Memory B cell (primary cell): ENCODE measurements around the gene TRIM2.
"Not testable (repeated sequence)": the region's sequence is repeated elsewhere in the genome, so short reads cannot be mapped to it uniquely, and the experiment has no call there.

Experiments
- ATAC-seq: fragments of 150-1000 bp; cut with Tn5 transposase; 2 replicates; pipeline ENCODE4 v1.10.0; 2021; ENCODE audit warnings: low read depth, mild to moderate bottlenecking, moderate library complexity
- DNase-seq, 2 donors: peaks; one replicate each; pipeline ENCODE4 v3.0.0; 2022; ENCODE audit warnings: low spot score in 2 of 2
- H3K27ac Mint-ChIP-seq: one replicate; pipeline ENCODE4 v1.8.0; 2022; ENCODE audit warnings: mild to moderate bottlenecking, moderate library complexity, mixed read lengths
- H3K27me3 Mint-ChIP-seq: one replicate; pipeline ENCODE4 v1.8.0; 2022; ENCODE audit warnings: mixed read lengths
- H3K36me3 Mint-ChIP-seq: one replicate; pipeline ENCODE4 v1.8.0; 2022; ENCODE audit warnings: mild to moderate bottlenecking, mixed read lengths
- H3K4me1 Mint-ChIP-seq: one replicate; pipeline ENCODE4 v1.8.0; 2022; ENCODE audit warnings: mixed read lengths
- H3K4me3 Mint-ChIP-seq: one replicate; pipeline ENCODE4 v1.8.0; 2022; ENCODE audit warnings: mild to moderate bottlenecking, moderate library complexity, mixed read lengths
- H3K9me3 Mint-ChIP-seq: one replicate; pipeline ENCODE4 v1.8.0; 2022; ENCODE audit warnings: mixed read lengths

Gene TRIM2

DNA sequence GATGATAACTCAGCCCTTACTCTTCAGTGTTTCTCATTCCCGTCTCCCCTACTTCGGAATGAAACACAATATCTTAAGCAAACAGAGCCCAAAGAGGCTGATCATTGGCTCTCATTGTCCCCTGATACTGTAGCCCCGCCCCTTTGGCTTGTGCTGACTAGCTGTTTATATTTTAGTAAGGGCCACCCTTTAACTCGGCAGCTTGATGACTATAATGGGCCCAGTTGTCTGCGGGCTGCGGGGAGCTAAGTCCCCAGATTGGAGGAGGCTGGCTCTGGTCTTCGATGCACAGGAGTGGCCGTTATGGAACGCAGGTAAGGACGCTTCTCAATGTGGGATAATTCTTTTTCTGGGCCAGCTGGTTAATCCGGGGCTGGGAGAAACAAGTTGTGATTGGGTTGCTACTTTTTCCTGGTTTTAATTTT is at the start of gene TRIM2:
Gene TRIM2, plus strand, starts transcription at position 197 of the 425 bp plus-strand sequence. Its CDS starts 88 bp downstream, at position 285.
- DNase-seq (no peak), ATAC-seq (no peak)
- Mint-ChIP-seq H3K27ac (no peak within 1 kb of the TSS), H3K27me3 (peaks cover 16% of the 10 kb centered on the region), H3K4me1 (peaks cover 9% of the 10 kb centered on the region), H3K9me3 (no peaks in the 10 kb centered on the region), H3K36me3 (no peaks in the 10 kb centered on the region), H3K4me3 (no peak within 1 kb of the TSS)

DNA sequence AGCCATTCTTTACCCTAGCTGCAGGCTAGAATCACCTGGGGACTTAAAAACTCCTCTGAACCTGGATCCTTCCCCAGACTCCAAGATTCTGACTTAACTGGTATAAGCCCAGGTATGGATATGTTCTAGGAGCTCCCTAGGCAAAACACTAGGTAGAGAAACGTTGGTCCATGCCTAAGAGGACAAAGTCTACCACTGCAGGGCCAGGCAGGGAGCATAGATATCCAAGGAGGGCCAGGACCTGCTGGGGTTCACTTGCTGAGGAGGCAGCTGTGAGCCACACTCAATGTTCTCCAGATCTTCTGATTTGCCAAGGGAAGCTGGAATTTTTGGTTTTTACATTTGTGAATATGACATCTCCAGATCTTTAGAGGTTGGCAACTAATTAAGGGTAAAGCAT is 48.6 kb upstream of the TRIM2 start:
- Mint-ChIP-seq H3K4me3 (no peak overlapping the region), H3K9me3 (no peaks in the 10 kb centered on the region), H3K4me1 (peaks cover 18% of the 10 kb centered on the region), H3K36me3 (no peaks in the 10 kb centered on the region), H3K27ac (no peak overlapping the region), H3K27me3 (peaks cover 23% of the 10 kb centered on the region)
- DNase-seq (no peak), ATAC-seq (no peak)

DNA sequence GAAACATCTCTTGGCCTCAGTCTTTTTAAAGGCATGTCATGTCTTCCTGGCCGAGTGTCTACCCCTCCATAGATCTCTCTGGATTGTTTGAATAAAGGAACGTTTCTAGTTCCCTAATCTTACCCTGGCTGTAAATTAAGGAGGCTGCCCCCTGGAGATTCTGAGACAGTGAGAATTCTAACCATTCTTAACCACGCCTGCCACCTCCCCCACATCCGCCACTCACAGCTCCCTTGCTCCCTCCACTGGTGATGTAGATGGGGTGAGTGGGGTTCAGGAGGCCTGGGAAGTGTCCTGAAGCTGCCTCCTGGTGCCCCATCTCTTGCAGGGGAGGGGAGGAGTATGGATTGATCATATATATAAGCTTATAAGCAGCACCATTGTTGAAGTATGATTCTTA is 48.0 kb upstream of the TRIM2 start:
- H3K4me3 Mint-ChIP-seq = no peak overlapping the region
- ATAC-seq = no peak
- H3K4me1 Mint-ChIP-seq = peaks cover 18% of the 10 kb centered on the region
- no peak overlapping the region for H3K27ac Mint-ChIP-seq
- H3K36me3 Mint-ChIP-seq = no peaks in the 10 kb centered on the region
- H3K9me3 Mint-ChIP-seq = no peaks in the 10 kb centered on the region
- peaks cover 23% of the 10 kb centered on the region for H3K27me3 Mint-ChIP-seq
- no peak for DNase-seq

DNA sequence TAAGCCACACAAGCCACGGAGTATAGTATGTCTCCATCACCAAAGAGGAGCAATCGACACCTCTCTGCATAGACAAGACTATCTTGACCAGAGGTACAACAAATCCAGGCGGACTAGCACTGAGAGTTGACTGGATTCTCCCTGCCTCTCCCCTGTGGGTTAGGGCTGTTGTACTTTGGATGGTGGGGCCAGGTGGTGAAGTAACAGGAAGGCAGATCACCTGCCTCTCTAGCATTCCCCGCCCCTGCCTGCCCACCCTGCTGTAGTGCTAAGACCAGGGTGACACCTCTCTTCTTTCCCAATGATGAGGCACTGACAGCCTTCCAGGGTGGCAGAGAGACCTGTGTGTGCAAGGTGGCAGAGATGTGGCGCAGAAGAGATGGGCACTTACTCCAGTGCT is 47.5 kb upstream of the TRIM2 start:
- H3K9me3 Mint-ChIP-seq = no peaks in the 10 kb centered on the region
- no peak overlapping the region for H3K4me3 Mint-ChIP-seq
- H3K4me1 Mint-ChIP-seq = peaks cover 16% of the 10 kb centered on the region
- DNase-seq (no peak), ATAC-seq (no peak)
- H3K36me3 Mint-ChIP-seq = no peaks in the 10 kb centered on the region
- H3K27me3 Mint-ChIP-seq = peaks cover 21% of the 10 kb centered on the region
- no peak overlapping the region for H3K27ac Mint-ChIP-seq

DNA sequence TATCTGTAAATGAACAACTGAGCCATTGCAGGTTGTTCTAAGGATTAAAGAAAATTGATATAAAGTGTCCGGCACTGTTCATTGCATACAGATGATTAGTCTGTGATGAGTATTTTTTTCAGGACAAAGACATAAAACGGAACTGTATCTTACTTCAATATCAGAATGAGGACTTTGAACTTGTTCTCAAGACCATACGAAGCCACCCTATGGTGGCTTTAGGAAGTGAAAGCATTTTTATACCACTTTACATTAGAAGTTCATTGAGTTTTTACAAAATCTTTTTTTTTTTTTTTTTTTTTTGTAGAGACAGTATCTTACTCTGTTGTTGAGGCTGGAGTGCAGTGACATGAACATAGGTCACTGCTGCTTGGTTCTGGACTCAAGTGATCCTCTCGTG is 45.2 kb upstream of the TRIM2 start:
- H3K4me1 Mint-ChIP-seq = peaks cover 4% of the 10 kb centered on the region
- no peak overlapping the region for H3K4me3 Mint-ChIP-seq
- H3K9me3 Mint-ChIP-seq = no peaks in the 10 kb centered on the region
- DNase-seq (no peak), ATAC-seq (peak; percentile 63)
- no peaks in the 10 kb centered on the region for H3K36me3 Mint-ChIP-seq
- no peak overlapping the region for H3K27ac Mint-ChIP-seq
- H3K27me3 Mint-ChIP-seq = peaks cover 13% of the 10 kb centered on the region

DNA sequence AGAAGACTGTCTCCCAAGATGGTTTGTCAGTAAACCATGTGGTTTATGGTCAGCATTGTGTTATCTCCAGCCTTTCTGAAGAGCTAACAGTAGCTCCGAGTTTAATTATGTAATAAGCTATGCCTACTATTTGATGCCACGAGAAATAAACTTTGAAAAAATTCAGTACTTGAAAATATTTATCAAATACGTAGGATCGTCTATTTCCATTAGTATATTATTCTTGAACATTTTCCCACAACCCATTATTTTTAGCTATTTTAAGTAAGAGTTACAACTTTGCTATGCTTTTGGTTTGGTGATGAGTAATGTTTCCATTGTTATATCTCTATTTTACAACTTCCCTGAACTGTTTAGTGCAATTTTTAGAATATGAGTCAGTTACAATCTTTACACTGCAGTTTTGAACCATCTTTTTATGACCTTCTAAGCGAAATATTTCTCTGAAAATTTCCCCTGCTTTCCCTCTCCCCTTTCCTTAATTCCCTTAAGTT is 44.5 kb upstream of the TRIM2 start:
- H3K27me3 Mint-ChIP-seq = peaks cover 11% of the 10 kb centered on the region
- ATAC-seq = no peak

DNA sequence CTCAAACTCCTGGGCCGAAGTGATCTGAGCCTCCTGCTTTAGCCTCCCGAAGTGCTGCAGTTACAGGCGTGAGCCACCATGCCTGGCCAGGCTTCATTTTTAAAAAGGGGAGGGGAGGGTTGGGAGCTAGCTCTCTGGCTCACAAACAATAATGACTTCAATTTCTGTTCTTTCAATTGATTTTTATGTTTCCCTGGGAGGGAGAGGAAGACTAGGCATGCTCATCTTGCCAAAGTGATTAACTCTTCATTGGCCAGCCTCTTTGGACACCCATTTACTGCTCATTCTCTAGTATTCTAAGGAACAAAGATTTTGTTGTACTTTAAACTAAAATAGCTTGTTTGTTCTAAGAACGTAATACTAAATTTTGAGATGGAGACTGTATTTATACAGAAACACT is 43.4 kb upstream of the TRIM2 start:
- Mint-ChIP-seq H3K4me3 (no peak overlapping the region), H3K27me3 (peaks cover 10% of the 10 kb centered on the region), H3K4me1 (peaks cover 4% of the 10 kb centered on the region), H3K9me3 (peaks cover 4% of the 10 kb centered on the region), H3K27ac (no peak overlapping the region), H3K36me3 (no peaks in the 10 kb centered on the region)
- DNase-seq (no peak), ATAC-seq (no peak)

More for the DNA sequence above, 44.5 kb upstream of the TRIM2 start:
- peaks cover 4% of the 10 kb centered on the region for H3K4me1 Mint-ChIP-seq
- no peak overlapping the region for H3K27ac Mint-ChIP-seq
- no peaks in the 10 kb centered on the region for H3K9me3 Mint-ChIP-seq
- H3K4me3 Mint-ChIP-seq = no peak overlapping the region
- DNase-seq = no peak
- H3K36me3 Mint-ChIP-seq = no peaks in the 10 kb centered on the region

DNA sequence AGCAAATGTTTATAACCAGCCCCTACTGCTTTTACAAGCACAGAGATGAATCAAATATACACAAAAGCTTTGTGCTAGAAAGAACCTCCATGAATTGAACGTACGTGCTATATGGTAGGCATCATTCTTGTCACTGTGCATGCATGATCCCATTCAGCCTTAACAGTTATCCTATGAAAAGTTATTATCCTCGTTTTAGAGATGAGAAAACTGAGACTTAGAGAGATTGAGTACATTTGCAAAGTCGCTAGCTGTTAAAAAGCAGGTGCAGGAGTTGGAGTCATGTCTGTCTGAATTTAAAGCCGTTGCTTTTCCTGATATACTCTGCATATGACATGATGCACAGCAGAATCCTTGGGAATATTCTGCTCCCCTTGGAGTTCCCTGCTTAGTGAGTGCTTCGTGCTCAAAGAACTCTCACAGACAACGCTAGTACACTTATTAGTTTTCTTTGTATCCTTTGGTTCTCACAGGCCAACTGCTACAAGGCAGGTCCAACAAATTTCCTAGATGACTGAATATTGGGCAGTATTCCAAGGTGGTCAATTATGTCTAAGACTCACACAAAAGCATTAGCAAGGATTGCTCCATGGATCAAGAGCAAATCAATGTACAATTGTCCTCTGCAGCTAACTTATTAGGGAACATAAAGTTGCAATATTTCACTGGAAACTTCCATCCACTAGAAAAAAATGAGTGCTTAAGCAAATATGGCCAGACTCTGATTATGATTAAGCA is 42.8 kb upstream of the TRIM2 start:
- Mint-ChIP-seq H3K9me3 (peaks cover 6% of the 10 kb centered on the region), H3K4me1 (peaks cover under 1% of the 10 kb centered on the region), H3K36me3 (no peaks in the 10 kb centered on the region), H3K27ac (no peak overlapping the region), H3K4me3 (no peak overlapping the region), H3K27me3 (peaks cover 10% of the 10 kb centered on the region)
- no peak for DNase-seq
- ATAC-seq = no peak

DNA sequence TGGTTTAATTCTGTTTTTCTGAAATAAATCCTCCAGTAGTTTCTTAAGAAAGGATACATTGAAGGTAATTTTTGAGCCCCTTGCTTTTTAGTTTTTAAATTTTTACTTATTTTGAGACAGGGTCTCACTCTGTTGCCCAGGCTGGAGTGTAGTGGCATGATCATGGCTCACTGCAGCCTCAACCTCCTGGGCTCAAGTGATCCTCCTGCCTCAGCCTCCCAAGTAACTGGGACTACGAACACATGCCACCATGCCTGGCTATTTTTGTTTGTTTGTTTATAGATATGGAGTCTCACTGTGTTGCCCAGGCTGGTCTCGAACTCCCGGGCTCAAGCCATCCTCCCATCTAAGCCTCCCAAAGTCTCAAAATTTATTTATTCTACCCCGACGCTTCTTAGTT is 39.0 kb upstream of the TRIM2 start:
- not testable (repeated sequence) for H3K4me1 Mint-ChIP-seq, ATAC-seq, DNase-seq, H3K27ac Mint-ChIP-seq, H3K36me3 Mint-ChIP-seq, H3K9me3 Mint-ChIP-seq, H3K4me3 Mint-ChIP-seq
- peaks cover 15% of the 10 kb centered on the region for H3K27me3 Mint-ChIP-seq

DNA sequence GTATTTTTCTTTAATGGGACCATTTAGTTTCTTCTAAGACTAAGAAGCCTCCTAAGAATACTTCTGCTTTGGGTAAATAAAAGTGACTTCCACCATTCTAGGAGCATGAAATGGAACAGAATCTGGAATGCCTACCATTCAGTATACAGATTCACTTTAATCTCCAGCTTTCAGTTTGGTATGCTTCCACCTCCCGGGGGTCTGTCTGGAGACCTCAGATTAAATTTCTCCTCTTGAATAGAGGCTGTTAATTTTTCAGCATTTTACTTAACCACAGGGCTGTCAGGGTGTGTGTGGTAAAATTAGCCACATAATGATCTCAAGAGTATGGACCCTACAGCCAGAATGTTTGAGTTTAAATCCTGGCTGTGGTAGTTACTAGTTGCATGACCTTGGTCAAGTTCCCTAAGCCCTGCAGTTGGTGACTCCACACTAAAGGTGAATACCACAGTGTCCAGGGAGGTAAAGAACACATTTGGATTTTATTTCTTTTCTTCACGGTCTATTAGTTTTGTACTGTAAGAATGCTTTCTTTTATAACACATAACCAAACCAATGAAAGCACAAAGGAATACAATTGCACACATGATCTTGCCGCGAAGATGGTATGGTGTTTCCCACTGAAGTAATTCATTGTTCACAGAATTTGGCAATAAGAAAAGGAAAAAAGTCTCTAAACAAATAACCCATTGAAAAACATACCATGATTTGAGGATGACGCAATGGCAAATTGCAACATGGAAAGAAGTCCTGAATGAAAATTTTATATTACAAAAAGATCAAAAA is 37.3 kb upstream of the TRIM2 start:
- H3K4me3 Mint-ChIP-seq = no peak overlapping the region
- H3K27me3 Mint-ChIP-seq = peaks cover 15% of the 10 kb centered on the region
- no peak overlapping the region for H3K27ac Mint-ChIP-seq
- H3K4me1 Mint-ChIP-seq = no peaks in the 10 kb centered on the region
- H3K9me3 Mint-ChIP-seq = peaks cover 6% of the 10 kb centered on the region
- ATAC-seq (no peak), DNase-seq (no peak)
- H3K36me3 Mint-ChIP-seq = no peaks in the 10 kb centered on the region

DNA sequence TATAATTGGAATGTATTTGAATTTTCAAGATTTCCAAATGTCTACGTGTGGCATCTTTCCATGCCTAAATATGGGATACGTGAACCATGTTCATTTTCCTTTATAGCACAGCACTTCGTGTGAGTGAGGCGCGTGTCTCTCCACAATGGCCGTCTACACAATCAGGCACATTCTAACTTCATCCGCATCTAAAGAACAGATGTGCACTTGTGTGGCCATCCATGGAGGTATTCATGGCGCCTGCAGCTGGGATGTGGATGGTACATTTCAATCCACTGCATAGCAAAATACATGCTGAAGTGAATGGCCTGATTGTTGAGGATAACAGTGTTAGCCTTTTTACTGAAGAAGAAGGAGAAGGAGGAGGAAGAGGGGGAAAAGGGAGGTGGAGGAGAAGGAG is 34.5 kb upstream of the TRIM2 start:
- DNase-seq (no peak), ATAC-seq (no peak)
- peaks cover 18% of the 10 kb centered on the region for H3K27me3 Mint-ChIP-seq
- H3K4me1 Mint-ChIP-seq = no peaks in the 10 kb centered on the region
- H3K9me3 Mint-ChIP-seq = peaks cover 6% of the 10 kb centered on the region
- H3K27ac Mint-ChIP-seq = no peak overlapping the region
- no peaks in the 10 kb centered on the region for H3K36me3 Mint-ChIP-seq
- H3K4me3 Mint-ChIP-seq = no peak overlapping the region

DNA sequence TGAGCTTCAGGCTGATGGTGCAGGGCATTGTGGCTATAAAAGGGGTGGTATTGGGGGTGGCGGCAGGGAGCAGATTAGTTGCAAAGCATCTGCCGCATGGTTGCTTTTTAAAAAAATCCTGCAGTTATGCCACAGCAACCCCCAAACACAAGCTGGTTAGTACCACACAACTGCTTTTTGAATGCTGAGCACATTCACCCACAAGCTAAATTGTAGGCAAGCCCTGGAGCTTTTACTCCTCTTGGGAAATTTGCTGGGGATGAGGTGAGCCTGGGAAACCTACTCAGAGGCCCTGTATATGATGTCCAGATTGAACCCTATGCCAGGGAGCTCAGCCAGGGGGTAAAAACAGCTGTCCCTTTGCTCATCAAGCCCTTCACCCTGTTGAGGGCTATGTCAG is 33.8 kb upstream of the TRIM2 start:
- H3K36me3 Mint-ChIP-seq = no peaks in the 10 kb centered on the region

DNA sequence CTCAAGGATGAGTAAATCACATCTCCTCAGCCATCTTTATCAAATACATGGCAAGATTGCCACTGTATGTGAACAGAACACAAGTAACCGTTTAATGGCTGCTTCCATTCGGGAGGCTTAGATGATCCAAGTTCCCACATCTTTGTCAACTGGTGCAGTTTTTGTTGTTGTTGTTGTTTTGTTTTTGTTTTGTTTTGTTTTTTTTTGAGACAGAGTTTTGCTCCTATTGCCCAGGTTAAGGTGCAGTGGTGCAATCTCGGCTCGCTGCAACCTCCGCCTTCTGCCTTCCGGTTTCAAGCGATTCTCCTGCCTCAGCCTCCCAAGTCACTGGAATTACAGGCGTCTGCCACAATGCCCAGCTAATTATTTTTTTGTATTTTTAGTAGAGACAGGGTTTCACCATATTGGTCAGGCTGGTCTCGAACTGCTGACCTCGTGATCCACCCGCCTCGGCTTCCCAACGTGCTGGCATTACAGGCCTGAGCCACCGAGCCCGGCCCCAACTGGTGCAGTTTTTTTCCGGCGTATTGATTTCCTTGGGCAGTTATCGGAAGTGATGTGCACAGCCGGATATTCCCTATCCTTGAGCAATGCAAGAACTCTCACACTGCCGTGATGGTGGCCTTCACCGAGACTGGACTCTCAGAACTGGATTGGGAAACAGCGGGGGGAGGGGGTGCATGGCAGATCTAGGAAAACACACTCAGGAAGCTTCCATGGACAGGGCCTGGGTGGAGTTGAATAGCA is 29.2 kb upstream of the TRIM2 start:
- Mint-ChIP-seq H3K27ac (no peak overlapping the region), H3K27me3 (peaks cover 5% of the 10 kb centered on the region), H3K4me3 (no peak overlapping the region), H3K4me1 (no peaks in the 10 kb centered on the region), H3K9me3 (no peaks in the 10 kb centered on the region), H3K36me3 (no peaks in the 10 kb centered on the region)
- DNase-seq (no peak), ATAC-seq (no peak)

More for the DNA sequence above, 33.8 kb upstream of the TRIM2 start:
- no peak for DNase-seq
- Mint-ChIP-seq H3K9me3 (peaks cover 4% of the 10 kb centered on the region), H3K27ac (no peak overlapping the region), H3K4me3 (no peak overlapping the region), H3K27me3 (peaks cover 16% of the 10 kb centered on the region), H3K4me1 (no peaks in the 10 kb centered on the region)
- ATAC-seq = no peak

DNA sequence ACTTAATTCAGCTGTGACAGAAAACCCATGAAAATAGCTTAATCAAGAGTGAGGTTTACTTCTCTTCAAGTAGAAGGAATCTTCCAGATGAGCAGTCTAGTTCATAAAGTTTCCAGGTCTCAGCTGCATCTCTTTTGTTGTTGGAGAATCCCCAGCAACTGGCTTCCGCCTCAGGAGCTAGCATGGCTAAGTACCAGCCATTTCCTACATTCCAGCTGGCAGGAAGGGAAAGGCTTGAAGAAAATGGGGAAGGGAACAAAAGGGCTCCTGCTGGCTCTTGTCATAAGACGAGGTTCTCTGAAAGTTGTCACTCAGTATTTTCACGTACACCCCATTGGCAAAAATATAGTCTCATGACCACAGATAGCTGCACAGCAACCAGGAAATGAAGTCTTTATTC is 27.3 kb upstream of the TRIM2 start:
- Mint-ChIP-seq H3K27me3 (peaks cover 6% of the 10 kb centered on the region), H3K27ac (no peak overlapping the region), H3K4me1 (no peaks in the 10 kb centered on the region), H3K4me3 (no peak overlapping the region), H3K9me3 (no peaks in the 10 kb centered on the region), H3K36me3 (no peaks in the 10 kb centered on the region)
- no peak for DNase-seq
- no peak for ATAC-seq
